ENCODE measurements around the gene WBP1L.
"Not testable (repeated sequence)": the region's sequence is repeated elsewhere in the genome, so short reads cannot be mapped to it uniquely, and the experiment has no call there.

Gene WBP1L

GRCh38 chr10:102813017-102813541, 69.3 kb downstream of the WBP1L start:
- DNase-seq: no peak

GRCh38 chr10:102813734-102814452, 70.1 kb downstream of the WBP1L start:
- DNase-seq: no peak

GRCh38 chr10:102814453-102814871, 70.7 kb downstream of the WBP1L start:
- peak; percentile 46 for DNase-seq

GRCh38 chr10:102814873-102815661, 71.3 kb downstream of the WBP1L start:
- DNase-seq: no peak

GRCh38 chr10:102815790-102816549, 72.2 kb downstream of the WBP1L start:
- DNase-seq: no peak

GRCh38 chr10:102817175-102817574, 73.4 kb downstream of the WBP1L start:
- DNase-seq: no peak

- no peak for DNase-seq
These were observed 75.3 kb downstream of the WBP1L start for GRCh38 chr10:102819054-102819453.

- DNase-seq: not testable (repeated sequence)
These were observed 76.3 kb downstream of the WBP1L start for GRCh38 chr10:102820008-102820407.

- DNase-seq: no peak
These were observed 78.5 kb downstream of the WBP1L start for GRCh38 chr10:102822222-102822621.

GRCh38 chr10:102824664-102825063, 80.9 kb downstream of the WBP1L start:
- DNase-seq: no peak

- no peak for DNase-seq
These were observed 82.5 kb downstream of the WBP1L start for GRCh38 chr10:102826148-102826796.

GRCh38 chr10:102827597-102827975, 83.8 kb downstream of the WBP1L start:
- no peak for DNase-seq

GRCh38 chr10:102831322-102832071, 87.7 kb downstream of the WBP1L start:
- DNase-seq: no peak

GRCh38 chr10:102832248-102832647, 88.5 kb downstream of the WBP1L start:
- no peak for DNase-seq

GRCh38 chr10:102832987-102833386, 89.2 kb downstream of the WBP1L start:
- no peak for DNase-seq

- DNase-seq: no peak
These were observed 90.4 kb downstream of the WBP1L start for GRCh38 chr10:102834143-102834542.

- DNase-seq: peak; percentile 75
These were observed 91.3 kb downstream of the WBP1L start for GRCh38 chr10:102835007-102835482.

- no peak for DNase-seq
These were observed 93.5 kb downstream of the WBP1L start, which contains the start of gene CYP17A1 for GRCh38 chr10:102837230-102837721. TSS of gene CYP17A1 (minus strand) at chr10:102837413. CDS start at chr10:102837361, 52 bp downstream.

GRCh38 chr10:102838276-102838927, 94.7 kb downstream of the WBP1L start:
- not testable (repeated sequence) for DNase-seq

- no peak for DNase-seq
These were observed 98.1 kb downstream of the WBP1L start for GRCh38 chr10:102841827-102842345.

- DNase-seq: not testable (repeated sequence)
These were observed 99.4 kb downstream of the WBP1L start for GRCh38 chr10:102843139-102843538.
